Loucy (cell line): ENCODE results near the gene ZG16.

Source experiments
- H2AFZ ChIP-seq: fragments of 200-600 bp; sonication (generic); 2 replicates; pipeline ENCODE4 v1.6.0; 2016; ENCODE audit warnings: antibody characterized with exemption, mild to moderate bottlenecking, low read length, moderate library complexity
- H3F3A ChIP-seq: fragments of 200-600 bp; 2 replicates; pipeline ENCODE4 v1.6.0; 2016; ENCODE audit warnings: antibody characterized with exemption, low read depth, mild to moderate bottlenecking
- H3K27me3 ChIP-seq: fragments of 200-600 bp; sonication (generic); 2 replicates; pipeline ENCODE4 v1.6.1; 2014; ENCODE audit warnings: low read length, mild to moderate bottlenecking; ENCODE audit not compliant: insufficient read depth, poor library complexity, severe bottlenecking
- H3K36me3 ChIP-seq: fragments of 200-600 bp; sonication (generic); 2 replicates; pipeline ENCODE4 v1.6.1; 2016; ENCODE audit warnings: low read length; ENCODE audit not compliant: insufficient read depth
- H3K4me1 ChIP-seq: fragments of 200-600 bp; sonication (generic); 2 replicates; pipeline ENCODE4 v1.5.1; 2014; ENCODE audit warnings: low read length, mild to moderate bottlenecking; ENCODE audit not compliant: insufficient read depth, poor library complexity, severe bottlenecking
- H3K4me2 ChIP-seq: fragments of 200-600 bp; sonication (generic); 2 replicates; pipeline ENCODE4 v1.6.0; 2014; ENCODE audit warnings: antibody characterized with exemption, low read length, low read depth, mild to moderate bottlenecking; ENCODE audit not compliant: poor library complexity, severe bottlenecking
- H3K4me3 ChIP-seq: fragments of 200-600 bp; sonication (generic); 2 replicates; pipeline ENCODE4 v1.5.1; 2014; ENCODE audit warnings: low read length, mild to moderate bottlenecking, mixed read lengths; ENCODE audit not compliant: poor library complexity, severe bottlenecking
- H3K79me2 ChIP-seq: fragments of 200-600 bp; sonication (generic); 2 replicates; pipeline ENCODE4 v1.6.1; 2014; ENCODE audit warnings: low read length; ENCODE audit not compliant: insufficient read depth
- H3K9ac ChIP-seq: fragments of 200-600 bp; sonication (generic); 2 replicates; pipeline ENCODE4 v1.6.0; 2014; ENCODE audit warnings: mild to moderate bottlenecking, low read depth, low read length, moderate library complexity; ENCODE audit not compliant: poor library complexity, severe bottlenecking
- H3K9me2 ChIP-seq: fragments of 200-600 bp; sonication (generic); replicated peaks from 2 replicates; pipeline ENCODE4 v1.6.1; 2016; ENCODE audit warnings: low read depth, low read length, mixed read lengths
- H3K9me3 ChIP-seq: fragments of 200-600 bp; sonication (generic); 2 replicates; pipeline ENCODE4 v1.6.1; 2014; ENCODE audit warnings: mild to moderate bottlenecking, antibody characterized with exemption, low read length, low read depth; ENCODE audit not compliant: insufficient read depth
- H4K20me1 ChIP-seq: fragments of 200-600 bp; sonication (generic); 2 replicates; pipeline ENCODE4 v1.6.0; 2014; ENCODE audit warnings: antibody characterized with exemption, low read length, mild to moderate bottlenecking; ENCODE audit not compliant: insufficient read depth, poor library complexity, severe bottlenecking
- EZH2phosphoT487 ChIP-seq: fragments of 200-600 bp; IDR thresholded peaks from 2 replicates; pipeline ENCODE4 v1.6.1; 2018; ENCODE audit warnings: antibody characterized with exemption, mild to moderate bottlenecking, moderate library complexity, borderline replicate concordance
- TF ChIP-seq, protein P1 (sequence below): fragments of 200-600 bp; sonication (generic); conservative IDR thresholded peaks from 2 replicates; pipeline ENCODE4 v1.5.1; 2014; ENCODE audit warnings: mild to moderate bottlenecking, antibody characterized with exemption, low read length

ZG16 gene

DNA sequence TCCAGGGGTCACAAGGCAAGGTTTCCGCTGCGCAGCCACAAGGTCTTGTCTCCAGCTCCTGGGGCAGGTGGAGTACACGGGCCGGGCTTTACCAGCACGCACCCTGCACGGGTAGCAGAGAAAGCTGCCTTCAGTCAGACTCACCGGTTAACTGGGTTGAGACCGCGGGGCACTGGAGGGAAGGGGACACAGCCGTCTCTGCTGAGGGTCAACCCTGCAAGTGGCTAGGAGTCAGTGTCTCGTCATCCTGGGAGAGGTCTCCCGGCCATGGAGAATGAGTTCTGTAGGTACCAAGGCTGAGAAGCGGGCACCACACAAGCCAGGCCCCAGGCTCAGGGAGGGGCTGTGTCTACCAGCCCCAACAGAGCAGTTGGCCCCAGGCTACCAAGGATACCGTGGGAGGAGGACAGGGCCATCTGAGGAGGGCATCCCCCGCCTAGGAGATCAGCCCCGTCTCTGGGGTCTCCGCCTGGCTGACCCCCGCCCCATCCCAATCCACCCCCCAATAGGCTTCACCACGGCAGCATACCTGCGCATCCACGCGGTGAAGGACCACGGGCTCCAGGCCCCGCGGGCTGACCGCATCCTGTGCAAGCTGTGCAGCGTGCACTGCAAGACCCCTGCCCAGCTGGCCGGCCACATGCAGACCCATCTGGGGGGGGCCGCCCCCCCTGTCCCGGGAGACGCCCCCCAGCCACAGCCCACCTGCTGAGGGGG, 31.1 kb downstream of the ZG16 start:
- no peak for TF ChIP-seq EZH2phosphoT487
- TF ChIP-seq, protein P1, sequence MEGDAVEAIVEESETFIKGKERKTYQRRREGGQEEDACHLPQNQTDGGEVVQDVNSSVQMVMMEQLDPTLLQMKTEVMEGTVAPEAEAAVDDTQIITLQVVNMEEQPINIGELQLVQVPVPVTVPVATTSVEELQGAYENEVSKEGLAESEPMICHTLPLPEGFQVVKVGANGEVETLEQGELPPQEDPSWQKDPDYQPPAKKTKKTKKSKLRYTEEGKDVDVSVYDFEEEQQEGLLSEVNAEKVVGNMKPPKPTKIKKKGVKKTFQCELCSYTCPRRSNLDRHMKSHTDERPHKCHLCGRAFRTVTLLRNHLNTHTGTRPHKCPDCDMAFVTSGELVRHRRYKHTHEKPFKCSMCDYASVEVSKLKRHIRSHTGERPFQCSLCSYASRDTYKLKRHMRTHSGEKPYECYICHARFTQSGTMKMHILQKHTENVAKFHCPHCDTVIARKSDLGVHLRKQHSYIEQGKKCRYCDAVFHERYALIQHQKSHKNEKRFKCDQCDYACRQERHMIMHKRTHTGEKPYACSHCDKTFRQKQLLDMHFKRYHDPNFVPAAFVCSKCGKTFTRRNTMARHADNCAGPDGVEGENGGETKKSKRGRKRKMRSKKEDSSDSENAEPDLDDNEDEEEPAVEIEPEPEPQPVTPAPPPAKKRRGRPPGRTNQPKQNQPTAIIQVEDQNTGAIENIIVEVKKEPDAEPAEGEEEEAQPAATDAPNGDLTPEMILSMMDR: no peak
- no peaks in the 10 kb centered on the region for H3K27me3 ChIP-seq
- peaks cover 47% of the 10 kb centered on the region for H3K79me2 ChIP-seq
- peak overlapping the region; percentile 97 for H3K4me3 ChIP-seq
- H3K9ac ChIP-seq: peak overlapping the region; percentile 89
- peak overlapping the region; percentile 97 for H3K4me2 ChIP-seq
- H2AFZ ChIP-seq: no peak overlapping the region
- peaks cover 35% of the 10 kb centered on the region for H3K36me3 ChIP-seq
- H3K9me2 ChIP-seq: no peaks in the 10 kb centered on the region
- H3F3A ChIP-seq: peaks cover 7% of the 10 kb centered on the region
- peaks cover 35% of the 10 kb centered on the region for H4K20me1 ChIP-seq
- peaks cover 42% of the 10 kb centered on the region for H3K4me1 ChIP-seq
- no peaks in the 10 kb centered on the region for H3K9me3 ChIP-seq

DNA sequence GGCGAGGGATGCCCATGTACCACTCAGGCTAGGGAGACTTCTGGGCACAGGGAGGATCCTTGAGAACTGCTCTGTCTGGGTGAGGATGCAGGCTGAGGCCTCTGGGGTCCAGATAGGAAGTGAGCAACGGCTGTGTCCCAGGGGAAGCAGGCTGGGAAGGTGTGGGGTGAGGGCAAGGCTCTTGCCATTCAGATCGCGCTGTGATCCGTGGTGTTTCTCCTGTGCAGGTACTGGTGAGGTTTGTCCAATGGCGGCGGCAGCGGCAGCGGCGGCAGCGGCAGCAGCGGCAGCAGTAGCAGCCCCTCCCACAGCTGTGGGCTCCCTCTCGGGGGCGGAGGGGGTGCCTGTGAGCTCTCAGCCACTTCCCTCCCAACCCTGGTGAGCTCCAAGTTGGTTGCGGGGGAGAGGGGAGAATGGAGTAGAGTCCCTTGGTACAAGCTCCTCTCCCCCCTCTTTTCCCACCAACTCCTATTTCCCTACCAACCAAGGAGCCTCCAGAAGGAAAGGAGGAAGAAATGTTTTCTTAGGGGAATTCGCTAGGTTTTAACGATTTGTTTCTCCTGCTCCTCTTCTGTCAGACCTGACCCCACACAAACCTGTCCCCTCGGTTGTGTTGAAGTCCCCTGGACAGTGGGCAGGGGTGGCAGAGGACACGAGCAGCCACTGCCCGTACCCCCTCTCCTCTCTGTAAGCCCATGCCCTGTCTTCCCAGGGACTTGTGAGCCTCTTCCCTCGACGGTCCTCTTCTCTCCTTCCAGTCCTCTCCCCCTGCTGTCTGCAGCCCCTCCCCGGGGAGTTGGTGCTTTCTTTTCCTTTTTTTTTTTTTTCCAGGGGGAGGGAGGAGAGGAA, 32.0 kb downstream of the ZG16 start:
- H2AFZ ChIP-seq: no peak overlapping the region
- H3K9me2 ChIP-seq: no peaks in the 10 kb centered on the region
- peaks cover 43% of the 10 kb centered on the region for H3K4me1 ChIP-seq
- H3K27me3 ChIP-seq: no peaks in the 10 kb centered on the region
- peaks cover 33% of the 10 kb centered on the region for H3K36me3 ChIP-seq
- peaks cover 9% of the 10 kb centered on the region; the same call in 1 of the 2 replicates for H3F3A ChIP-seq
- peaks cover 50% of the 10 kb centered on the region for H3K79me2 ChIP-seq
- peak overlapping the region; percentile 97 for H3K4me2 ChIP-seq
- H3K4me3 ChIP-seq: peak overlapping the region; percentile 97
- H3K9me3 ChIP-seq: no peaks in the 10 kb centered on the region
- TF ChIP-seq, protein P1: no peak
- TF ChIP-seq EZH2phosphoT487: no peak
- peaks cover 35% of the 10 kb centered on the region for H4K20me1 ChIP-seq
- peak overlapping the region; percentile 89 for H3K9ac ChIP-seq

DNA sequence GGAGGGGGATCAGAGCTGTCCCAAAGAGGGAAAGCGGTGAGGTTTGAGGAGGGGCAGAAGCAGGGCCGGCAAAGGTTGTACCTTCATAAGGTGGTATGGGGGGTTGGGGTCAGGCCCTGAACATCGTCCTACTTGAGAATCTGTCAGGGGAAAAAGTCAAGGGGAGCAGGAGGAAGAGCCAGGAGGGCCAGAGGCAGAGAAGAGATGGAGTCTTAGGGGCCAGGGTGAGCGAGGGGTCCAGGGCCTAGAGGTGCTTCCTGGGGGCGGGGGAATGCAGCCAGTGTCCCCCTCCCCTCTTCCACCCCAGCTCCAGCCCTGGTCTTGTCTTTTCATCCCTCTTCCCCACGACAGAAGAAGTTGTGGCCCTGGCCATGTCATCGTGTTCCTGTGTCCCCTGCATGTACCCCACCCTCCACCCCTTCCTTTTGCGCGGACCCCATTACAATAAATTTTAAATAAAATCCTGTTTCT, 32.7 kb downstream of the ZG16 start:
- H3K27me3 ChIP-seq: no peaks in the 10 kb centered on the region
- peak overlapping the region; percentile 97 for H3K4me2 ChIP-seq
- peaks cover 47% of the 10 kb centered on the region for H3K4me1 ChIP-seq
- TF ChIP-seq, protein P1: no peak
- TF ChIP-seq EZH2phosphoT487: no peak
- no peak overlapping the region for H3K9ac ChIP-seq
- H3K9me2 ChIP-seq: no peaks in the 10 kb centered on the region
- H3K9me3 ChIP-seq: no peaks in the 10 kb centered on the region
- no peak overlapping the region for H3K4me3 ChIP-seq
- H2AFZ ChIP-seq: no peak overlapping the region
- peaks cover 10% of the 10 kb centered on the region; the same call in 1 of the 2 replicates for H3F3A ChIP-seq
- peaks cover 33% of the 10 kb centered on the region for H3K36me3 ChIP-seq
- H3K79me2 ChIP-seq: peaks cover 53% of the 10 kb centered on the region
- H4K20me1 ChIP-seq: peaks cover 35% of the 10 kb centered on the region
